GM23248 (cell line): ENCODE measurements around the gene CMTM1. TPM values are rescaled to one million over a fixed set of nuclear protein-coding genes. Genes with fewer than 3 reads are reported as not detected.

Experiments used
- DNase-seq: peaks from one replicate; pipeline ENCODE4 v3.0.0-alpha.2; 2015
- H2AFZ ChIP-seq: fragments of 200-600 bp; sonication (generic); 2 replicates; pipeline ENCODE4 v1.6.1; 2016; ENCODE audit warnings: antibody characterized with exemption
- H3F3A ChIP-seq: fragments of 200-600 bp; sonication (generic); 2 replicates; pipeline ENCODE4 v1.6.1; 2016; ENCODE audit warnings: mild to moderate bottlenecking, antibody characterized with exemption, mixed run types; ENCODE audit not compliant: insufficient read depth
- H3K27ac ChIP-seq: fragments of 200-600 bp; sonication (generic); 2 replicates; pipeline ENCODE4 v1.5.1; 2016; ENCODE audit warnings: mild to moderate bottlenecking
- H3K27me3 ChIP-seq: fragments of 200-600 bp; sonication (generic); replicated peaks from 2 replicates; pipeline ENCODE4 v1.6.1; 2016; ENCODE audit warnings: mild to moderate bottlenecking; ENCODE audit not compliant: insufficient read depth
- H3K36me3 ChIP-seq: fragments of 200-600 bp; sonication (generic); 2 replicates; pipeline ENCODE4 v1.6.1; 2016; ENCODE audit warnings: low read depth, mild to moderate bottlenecking
- H3K4me1 ChIP-seq: fragments of 200-600 bp; sonication (generic); 2 replicates; pipeline ENCODE4 v1.6.1; 2016; ENCODE audit warnings: mild to moderate bottlenecking; ENCODE audit not compliant: insufficient read depth
- H3K4me2 ChIP-seq: fragments of 200-600 bp; sonication (generic); one replicate; pipeline ENCODE4 v1.6.1; 2016; ENCODE audit warnings: mild to moderate bottlenecking; ENCODE audit not compliant: unreplicated experiment
- H3K4me3 ChIP-seq: fragments of 200-600 bp; sonication (generic); 2 replicates; pipeline ENCODE4 v1.5.1; 2016; ENCODE audit warnings: mild to moderate bottlenecking
- H3K79me2 ChIP-seq: fragments of 200-600 bp; sonication (generic); 2 replicates; pipeline ENCODE4 v1.6.1; 2016; ENCODE audit warnings: mild to moderate bottlenecking; ENCODE audit not compliant: insufficient read depth
- H3K9ac ChIP-seq: fragments of 200-600 bp; sonication (generic); 2 replicates; pipeline ENCODE4 v1.6.1; 2016; ENCODE audit warnings: mild to moderate bottlenecking
- H3K9me2 ChIP-seq: fragments of 200-600 bp; sonication (generic); 2 replicates; pipeline ENCODE4 v1.6.1; 2016; ENCODE audit warnings: mixed run types, mild to moderate bottlenecking, moderate library complexity; ENCODE audit not compliant: insufficient read depth
- H3K9me3 ChIP-seq: fragments of 200-600 bp; sonication (generic); one replicate; pipeline ENCODE4 v1.6.1; 2017; ENCODE audit warnings: low read depth
- H4K20me1 ChIP-seq: fragments of 200-600 bp; sonication (generic); 2 replicates; pipeline ENCODE4 v1.6.0; 2016; ENCODE audit not compliant: insufficient read depth
- EZH2 ChIP-seq: fragments of 200-600 bp; sonication (generic); IDR thresholded peaks from 2 replicates; pipeline ENCODE4 v1.6.1; 2018; ENCODE audit warnings: antibody characterized with exemption, mild to moderate bottlenecking; ENCODE audit not compliant: insufficient read depth, poor library complexity, severe bottlenecking
- EZH2phosphoT487 ChIP-seq: fragments of 200-600 bp; sonication (generic); IDR thresholded peaks from 2 replicates; pipeline ENCODE4 v1.6.1; 2018; ENCODE audit warnings: antibody characterized with exemption, moderate library complexity, mild to moderate bottlenecking, low read depth; ENCODE audit not compliant: insufficient read depth
- WGBS, 2 experiments: methylation state at CpG; one replicate each; pipeline ENCODE4 v1.1.6; 2015 to 2017; ENCODE audit warnings: low lambda C conversion rate in 2 of 2, low coverage in 1 of 2; ENCODE audit errors: missing lambda C conversion rate in 2 of 2; 5-methylcytosine and 5-hydroxymethylcytosine counted together
- in situ Hi-C: fragments of 300-500 bp; cut with MboI; formaldehyde crosslinking; loops from 2 replicates; pipeline ENCODE4 v1.15.0; 2020
- polyA plus RNA-seq: library from polyadenylated mRNA; unstranded; fragments of >200 nt; fragmentation: Nextera tagmentation; extraction: Ambion mirVana; gene quantifications from 2 replicates; pipeline ENCODE4 v1.2.1, GENCODE V29; 2016
- total RNA-seq: library from RNA; depleted of rRNA; stranded (reverse); fragments of >200 nt; shearing (Covaris generic); gene quantifications from 2 replicates; pipeline ENCODE4 v1.2.3, GENCODE V29; 2014

CMTM1 gene
- total and polyA plus RNA-seq, 2 experiments from 2014 or later: 3.1 to 6.8 TPM

- Histone ChIP-seq H3K36me3 (no peaks in the 10 kb centered on the region; the same call in 1 of the 2 replicates), H3K9me3 (no peaks in the 10 kb centered on the region), H3K9ac (no peak overlapping the region), H3K4me1 (no peaks in the 10 kb centered on the region), H3K27me3 (no peaks in the 10 kb centered on the region), H4K20me1 (no peaks in the 10 kb centered on the region), H3K9me2 (no peaks in the 10 kb centered on the region), H3K79me2 (no peaks in the 10 kb centered on the region), H2AFZ (no peak overlapping the region), H3K27ac (no peak overlapping the region), H3K4me3 (no peak overlapping the region), H3K4me2 (no peak overlapping the region), H3F3A (no peaks in the 10 kb centered on the region)
- TF ChIP-seq EZH2: no peak
- TF ChIP-seq EZH2phosphoT487: no peak
- in situ Hi-C loops: no loop called here
- WGBS, 2 experiments: 87 to 95% methylated on average over 5 of the region's 5 CpGs
- DNase-seq: no peak
These were observed 27.3 kb upstream of the CMTM1 start for GRCh38 chr16:66538910-66539309.

- Histone ChIP-seq H3K36me3 (no peaks in the 10 kb centered on the region; the same call in 1 of the 2 replicates), H4K20me1 (no peaks in the 10 kb centered on the region), H3K79me2 (no peaks in the 10 kb centered on the region), H3K9me3 (no peaks in the 10 kb centered on the region), H3K9me2 (no peaks in the 10 kb centered on the region), H3K9ac (no peak overlapping the region), H3K27ac (no peak overlapping the region), H3K27me3 (no peaks in the 10 kb centered on the region), H3K4me2 (no peak overlapping the region), H3K4me3 (no peak overlapping the region), H2AFZ (no peak overlapping the region), H3K4me1 (no peaks in the 10 kb centered on the region), H3F3A (no peaks in the 10 kb centered on the region)
- DNase-seq: no peak
- TF ChIP-seq EZH2 (no peak), EZH2phosphoT487 (no peak)
- WGBS, 2 experiments: 95 to 96% methylated on average over 3 of the region's 3 CpGs
- in situ Hi-C loops: no loop called here
These were observed 26.4 kb upstream of the CMTM1 start for GRCh38 chr16:66539623-66540469.

GRCh38 chr16:66541388-66542355, 24.6 kb upstream of the CMTM1 start:
- H3K9me2 ChIP-seq: no peaks in the 10 kb centered on the region
- H3K4me3 ChIP-seq: no peak overlapping the region
- H3K4me2 ChIP-seq: no peak overlapping the region
- H3F3A ChIP-seq: no peaks in the 10 kb centered on the region
- 81 to 87% methylated on average over 18 of the region's 18 CpGs for WGBS, 2 experiments
- in situ Hi-C loops: no loop called here
- H3K9ac ChIP-seq: no peak overlapping the region
- H3K79me2 ChIP-seq: no peaks in the 10 kb centered on the region
- H3K9me3 ChIP-seq: no peaks in the 10 kb centered on the region
- no peak overlapping the region for H3K27ac ChIP-seq
- H3K27me3 ChIP-seq: no peaks in the 10 kb centered on the region
- TF ChIP-seq EZH2phosphoT487 (no peak), EZH2 (no peak)
- no peak for DNase-seq
- H3K4me1 ChIP-seq: no peaks in the 10 kb centered on the region
- no peaks in the 10 kb centered on the region; the same call in 1 of the 2 replicates for H3K36me3 ChIP-seq
- H4K20me1 ChIP-seq: no peaks in the 10 kb centered on the region
- H2AFZ ChIP-seq: no peak overlapping the region

- no peaks in the 10 kb centered on the region for H3K79me2 ChIP-seq
- no peak for DNase-seq
- H3K9me3 ChIP-seq: no peaks in the 10 kb centered on the region
- no peak overlapping the region for H2AFZ ChIP-seq
- H3K9me2 ChIP-seq: no peaks in the 10 kb centered on the region
- no peaks in the 10 kb centered on the region; the same call in 1 of the 2 replicates for H3K36me3 ChIP-seq
- no peaks in the 10 kb centered on the region for H3F3A ChIP-seq
- H3K4me2 ChIP-seq: no peak overlapping the region
- no peak overlapping the region for H3K4me3 ChIP-seq
- in situ Hi-C loops: no loop called here
- TF ChIP-seq EZH2phosphoT487 (no peak), EZH2 (no peak)
- H3K4me1 ChIP-seq: no peaks in the 10 kb centered on the region
- no peak overlapping the region for H3K27ac ChIP-seq
- no peaks in the 10 kb centered on the region for H3K27me3 ChIP-seq
- 85 to 93% methylated on average over 3 of the region's 3 CpGs for WGBS, 2 experiments
- no peak overlapping the region for H3K9ac ChIP-seq
- H4K20me1 ChIP-seq: no peaks in the 10 kb centered on the region
These were observed 23.8 kb upstream of the CMTM1 start for GRCh38 chr16:66542396-66542795.
